Mesothelial cell of epicardium (in vitro differentiated cells): ENCODE results near the gene SARS1. TPM values are rescaled to one million over a fixed set of nuclear protein-coding genes. Genes with fewer than 3 reads are reported as not detected.

ENCODE experiments used
- DNase-seq, 2 experiments: peaks; one replicate each; pipeline ENCODE4 v3.0.0; 2021; ENCODE audit warnings: low spot score in 2 of 2; ENCODE audit not compliant: unreplicated experiment in 2 of 2
- H3K27ac Mint-ChIP-seq: 2 replicates; pipeline ENCODE4 v1.8.0; 2021; ENCODE audit warnings: mixed read lengths
- H3K27me3 Mint-ChIP-seq: 2 replicates; pipeline ENCODE4 v1.8.0; 2021; ENCODE audit warnings: low read depth, mixed read lengths
- H3K36me3 Mint-ChIP-seq: 2 replicates; pipeline ENCODE4 v1.8.0; 2021; ENCODE audit warnings: mixed read lengths
- H3K4me1 Mint-ChIP-seq: 2 replicates; pipeline ENCODE4 v1.8.0; 2021; ENCODE audit warnings: mixed read lengths
- H3K4me3 Mint-ChIP-seq: 2 replicates; pipeline ENCODE4 v1.8.0; 2021; ENCODE audit warnings: mild to moderate bottlenecking, moderate library complexity, mixed read lengths
- H3K9me3 Mint-ChIP-seq: 2 replicates; pipeline ENCODE4 v1.8.0; 2021; ENCODE audit warnings: mixed read lengths
- CTCF ChIP-seq: fragments of 200-600 bp; sonication (generic); IDR thresholded peaks from one replicate; pipeline ENCODE4 v1.5.0; 2021; ENCODE audit warnings: antibody characterized with exemption; ENCODE audit not compliant: unreplicated experiment
- total RNA-seq: library from RNA; stranded (reverse); gene quantifications from 3 replicates; pipeline ENCODE4 v1.2.1, GENCODE V29; 2021

The SARS1 gene
- total RNA-seq, 1 donor from 2014 or later = 104 TPM

- no peak for TF ChIP-seq CTCF
- Mint-ChIP-seq H3K27ac (no peak overlapping the region), H3K36me3 (no peaks in the 10 kb centered on the region), H3K4me3 (no peak overlapping the region), H3K9me3 (no peaks in the 10 kb centered on the region), H3K27me3 (no peaks in the 10 kb centered on the region), H3K4me1 (peaks cover 16% of the 10 kb centered on the region)
- no peak for DNase-seq
Measured at GRCh38 chr1:109181085-109181806, 32.5 kb upstream of the SARS1 start.

GRCh38 chr1:109181807-109182163 is 31.9 kb upstream of the SARS1 start:
- no peaks in the 10 kb centered on the region for H3K36me3 Mint-ChIP-seq
- peaks cover 21% of the 10 kb centered on the region for H3K4me1 Mint-ChIP-seq
- no peak for TF ChIP-seq CTCF
- DNase-seq = no peak
- H3K9me3 Mint-ChIP-seq = no peaks in the 10 kb centered on the region
- no peak overlapping the region for H3K4me3 Mint-ChIP-seq
- no peaks in the 10 kb centered on the region for H3K27me3 Mint-ChIP-seq
- no peak overlapping the region for H3K27ac Mint-ChIP-seq

- Mint-ChIP-seq H3K4me1 (peaks cover 28% of the 10 kb centered on the region), H3K27ac (no peak overlapping the region), H3K27me3 (no peaks in the 10 kb centered on the region), H3K36me3 (no peaks in the 10 kb centered on the region), H3K4me3 (no peak overlapping the region), H3K9me3 (no peaks in the 10 kb centered on the region)
- no peak for DNase-seq
- no peak for TF ChIP-seq CTCF
Measured at GRCh38 chr1:109183058-109183738, 30.5 kb upstream of the SARS1 start.

GRCh38 chr1:109184687-109185086 is 29.0 kb upstream of the SARS1 start:
- no peak for TF ChIP-seq CTCF
- no peak overlapping the region for H3K27ac Mint-ChIP-seq
- H3K9me3 Mint-ChIP-seq = no peaks in the 10 kb centered on the region
- no peaks in the 10 kb centered on the region for H3K36me3 Mint-ChIP-seq
- DNase-seq = no peak
- H3K4me1 Mint-ChIP-seq = peaks cover 28% of the 10 kb centered on the region
- H3K27me3 Mint-ChIP-seq = no peaks in the 10 kb centered on the region
- no peak overlapping the region for H3K4me3 Mint-ChIP-seq

- H3K27me3 Mint-ChIP-seq = no peaks in the 10 kb centered on the region
- no peaks in the 10 kb centered on the region for H3K9me3 Mint-ChIP-seq
- no peak for DNase-seq
- TF ChIP-seq CTCF = no peak
- no peak overlapping the region for H3K4me3 Mint-ChIP-seq
- no peak overlapping the region for H3K27ac Mint-ChIP-seq
- H3K4me1 Mint-ChIP-seq = peaks cover 28% of the 10 kb centered on the region
- H3K36me3 Mint-ChIP-seq = no peaks in the 10 kb centered on the region
Measured at GRCh38 chr1:109185357-109185756, 28.4 kb upstream of the SARS1 start.
